Measurements from ENCODE around the gene OBP2B. TPM values are rescaled to one million over a fixed set of nuclear protein-coding genes. Genes with fewer than 3 reads are reported as not detected.
"Not testable (repeated sequence)": the region's sequence is repeated elsewhere in the genome, so short reads cannot be mapped to it uniquely, and the experiment has no call there.

The OBP2B gene
- total RNA-seq, 1 donor from 2014 or later, result not detected

GRCh38 chr9:133255371-133256135 lies 46.5 kb upstream of the OBP2B start:
- H3K4me1 Mint-ChIP-seq (ENCODE audit: unreplicated experiment), result peaks cover 23% of the 10 kb centered on the region
- H3K9me3 Mint-ChIP-seq (ENCODE audit: unreplicated experiment), result no peaks in the 10 kb centered on the region
- H3K27ac Mint-ChIP-seq (ENCODE audit: unreplicated experiment), result no peak overlapping the region
- peaks cover 13% of the 10 kb centered on the region for H3K36me3 Mint-ChIP-seq (ENCODE audit: low read depth, unreplicated experiment)
- DNase-seq (ENCODE audit: low spot score), result no peak
- TF ChIP-seq CTCF (IDR thresholded peaks at IDR 0.05; ENCODE audit: unreplicated experiment), result no peak
- H3K27me3 Mint-ChIP-seq (ENCODE audit: unreplicated experiment), result peaks cover 1% of the 10 kb centered on the region
- H3K4me3 Mint-ChIP-seq (ENCODE audit: unreplicated experiment), result no peak overlapping the region

GRCh38 chr9:133254471-133254870 lies 45.4 kb upstream of the OBP2B start:
- H3K4me3 Mint-ChIP-seq (ENCODE audit: unreplicated experiment), result no peak overlapping the region

GRCh38 chr9:133253268-133253667 lies 44.2 kb upstream of the OBP2B start:
- H3K27me3 Mint-ChIP-seq (ENCODE audit: unreplicated experiment), result peaks cover 1% of the 10 kb centered on the region
- TF ChIP-seq CTCF (IDR thresholded peaks at IDR 0.05; ENCODE audit: unreplicated experiment), result no peak
- no peaks in the 10 kb centered on the region for H3K36me3 Mint-ChIP-seq (ENCODE audit: low read depth, unreplicated experiment)
- H3K4me1 Mint-ChIP-seq (ENCODE audit: unreplicated experiment), result peaks cover 15% of the 10 kb centered on the region
- H3K9me3 Mint-ChIP-seq (ENCODE audit: unreplicated experiment), result no peaks in the 10 kb centered on the region
- no peak overlapping the region for H3K4me3 Mint-ChIP-seq (ENCODE audit: unreplicated experiment)
- DNase-seq (ENCODE audit: low spot score), result no peak
- no peak overlapping the region for H3K27ac Mint-ChIP-seq (ENCODE audit: unreplicated experiment)

More at GRCh38 chr9:133254471-133254870, 45.4 kb upstream of the OBP2B start:
- TF ChIP-seq CTCF (IDR thresholded peaks at IDR 0.05; ENCODE audit: unreplicated experiment), result no peak
- peaks cover 1% of the 10 kb centered on the region for H3K27me3 Mint-ChIP-seq (ENCODE audit: unreplicated experiment)
- no peaks in the 10 kb centered on the region for H3K9me3 Mint-ChIP-seq (ENCODE audit: unreplicated experiment)
- no peak for DNase-seq (ENCODE audit: low spot score)
- peaks cover 5% of the 10 kb centered on the region for H3K36me3 Mint-ChIP-seq (ENCODE audit: low read depth, unreplicated experiment)
- H3K27ac Mint-ChIP-seq (ENCODE audit: unreplicated experiment), result no peak overlapping the region
- H3K4me1 Mint-ChIP-seq (ENCODE audit: unreplicated experiment), result peaks cover 21% of the 10 kb centered on the region

GRCh38 chr9:133252301-133253020 lies 43.4 kb upstream of the OBP2B start:
- Mint-ChIP-seq H3K27ac (ENCODE audit: unreplicated experiment) (no peak overlapping the region), H3K4me3 (ENCODE audit: unreplicated experiment) (no peak overlapping the region), H3K4me1 (ENCODE audit: unreplicated experiment) (peaks cover 9% of the 10 kb centered on the region), H3K27me3 (ENCODE audit: unreplicated experiment) (peaks cover 2% of the 10 kb centered on the region), H3K9me3 (ENCODE audit: unreplicated experiment) (no peaks in the 10 kb centered on the region), H3K36me3 (ENCODE audit: low read depth, unreplicated experiment) (no peaks in the 10 kb centered on the region)
- no peak for TF ChIP-seq CTCF (IDR thresholded peaks at IDR 0.05; ENCODE audit: unreplicated experiment)
- no peak for DNase-seq (ENCODE audit: low spot score)

GRCh38 chr9:133251773-133252172 lies 42.7 kb upstream of the OBP2B start:
- H3K9me3 Mint-ChIP-seq (ENCODE audit: unreplicated experiment), result no peaks in the 10 kb centered on the region

GRCh38 chr9:133251221-133251620 lies 42.2 kb upstream of the OBP2B start:
- not testable (repeated sequence) for H3K4me1 Mint-ChIP-seq (ENCODE audit: unreplicated experiment); H3K27me3 Mint-ChIP-seq (ENCODE audit: unreplicated experiment); H3K4me3 Mint-ChIP-seq (ENCODE audit: unreplicated experiment); H3K9me3 Mint-ChIP-seq (ENCODE audit: unreplicated experiment); DNase-seq (ENCODE audit: low spot score); H3K27ac Mint-ChIP-seq (ENCODE audit: unreplicated experiment); H3K36me3 Mint-ChIP-seq (ENCODE audit: low read depth, unreplicated experiment)

More at GRCh38 chr9:133251773-133252172, 42.7 kb upstream of the OBP2B start:
- Mint-ChIP-seq H3K36me3 (ENCODE audit: low read depth, unreplicated experiment) (no peaks in the 10 kb centered on the region), H3K27ac (ENCODE audit: unreplicated experiment) (no peak overlapping the region), H3K4me3 (ENCODE audit: unreplicated experiment) (no peak overlapping the region), H3K4me1 (ENCODE audit: unreplicated experiment) (peaks cover 3% of the 10 kb centered on the region), H3K27me3 (ENCODE audit: unreplicated experiment) (peaks cover 2% of the 10 kb centered on the region)
- no peak for TF ChIP-seq CTCF (IDR thresholded peaks at IDR 0.05; ENCODE audit: unreplicated experiment)
- DNase-seq (ENCODE audit: low spot score), result no peak

Measured in endothelial cell (in vitro differentiated cells).